ENCODE results near the gene EVL.
A peak's percentile ranks its signal among the peaks of the same experiment; 100 is the strongest.

DNA sequence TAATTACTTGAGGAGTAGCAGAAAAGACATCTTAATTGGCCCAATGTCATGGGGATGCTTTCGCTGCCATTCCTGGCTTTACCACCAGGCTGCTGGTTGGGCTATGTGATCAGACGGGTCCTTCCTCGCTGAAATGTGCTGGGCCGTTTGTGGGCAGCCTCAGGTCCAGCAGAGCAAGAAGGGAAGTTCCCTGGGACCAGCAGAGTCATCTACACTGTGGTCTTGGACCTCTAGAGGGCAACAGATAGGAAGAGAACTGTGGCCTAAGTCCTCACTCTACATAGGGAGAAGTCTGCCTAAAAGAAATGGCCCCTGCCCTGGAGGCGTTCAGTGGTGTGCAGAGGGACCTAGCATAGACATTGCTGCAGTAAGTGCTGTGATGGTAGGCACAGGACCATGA, 10.9 kb downstream of the EVL start:
- TF ChIP-seq, protein P1, sequence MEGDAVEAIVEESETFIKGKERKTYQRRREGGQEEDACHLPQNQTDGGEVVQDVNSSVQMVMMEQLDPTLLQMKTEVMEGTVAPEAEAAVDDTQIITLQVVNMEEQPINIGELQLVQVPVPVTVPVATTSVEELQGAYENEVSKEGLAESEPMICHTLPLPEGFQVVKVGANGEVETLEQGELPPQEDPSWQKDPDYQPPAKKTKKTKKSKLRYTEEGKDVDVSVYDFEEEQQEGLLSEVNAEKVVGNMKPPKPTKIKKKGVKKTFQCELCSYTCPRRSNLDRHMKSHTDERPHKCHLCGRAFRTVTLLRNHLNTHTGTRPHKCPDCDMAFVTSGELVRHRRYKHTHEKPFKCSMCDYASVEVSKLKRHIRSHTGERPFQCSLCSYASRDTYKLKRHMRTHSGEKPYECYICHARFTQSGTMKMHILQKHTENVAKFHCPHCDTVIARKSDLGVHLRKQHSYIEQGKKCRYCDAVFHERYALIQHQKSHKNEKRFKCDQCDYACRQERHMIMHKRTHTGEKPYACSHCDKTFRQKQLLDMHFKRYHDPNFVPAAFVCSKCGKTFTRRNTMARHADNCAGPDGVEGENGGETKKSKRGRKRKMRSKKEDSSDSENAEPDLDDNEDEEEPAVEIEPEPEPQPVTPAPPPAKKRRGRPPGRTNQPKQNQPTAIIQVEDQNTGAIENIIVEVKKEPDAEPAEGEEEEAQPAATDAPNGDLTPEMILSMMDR (IDR thresholded peaks at IDR 0.05): peak in 2 of 5 experiments; percentile 19 to 45
- TF ChIP-seq EP300 (IDR thresholded peaks at IDR 0.05) (no peak), POLR2A (IDR thresholded peaks at IDR 0.05) (no peak)
